Germinal center (tissue), 1 donor: ENCODE results near the gene FES.

Source experiments
- DNase-seq: peaks from one replicate; pipeline ENCODE4 v3.0.0; 2012; ENCODE audit warnings: mixed read lengths, low spot score

Gene FES

GRCh38 chr15:90876046-90876445, 8.3 kb upstream of the FES start:
- no peak for DNase-seq

DNA sequence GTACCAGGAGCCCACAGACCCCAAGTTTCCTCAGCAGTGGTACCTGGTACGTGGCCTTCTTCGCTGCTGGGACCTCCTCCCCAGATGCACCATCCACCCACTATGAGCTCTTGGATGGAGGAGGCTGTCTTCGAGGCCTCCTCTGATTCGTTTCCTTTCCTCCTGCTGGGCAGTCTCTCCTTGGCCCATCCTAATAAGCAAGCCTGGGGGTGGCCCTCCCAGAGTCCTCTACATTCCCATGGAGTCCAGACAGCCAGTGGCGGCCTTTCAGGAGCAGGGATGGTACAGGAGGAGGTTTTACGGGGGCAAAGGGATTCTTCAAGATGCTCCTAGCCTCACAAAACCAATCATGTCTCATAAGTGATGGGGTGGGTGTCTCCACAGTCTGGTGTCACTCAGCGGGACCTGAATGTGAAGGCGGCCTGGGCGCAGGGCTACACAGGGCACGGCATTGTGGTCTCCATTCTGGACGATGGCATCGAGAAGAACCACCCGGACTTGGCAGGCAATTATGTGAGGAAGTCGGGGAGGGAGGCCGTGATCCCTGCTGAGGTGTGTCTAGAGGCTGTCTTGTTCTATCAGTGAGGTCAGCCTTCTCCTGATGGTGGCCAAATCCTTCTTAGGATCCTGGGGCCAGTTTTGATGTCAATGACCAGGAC, 7.7 kb upstream of the FES start:
- DNase-seq: no peak

DNA sequence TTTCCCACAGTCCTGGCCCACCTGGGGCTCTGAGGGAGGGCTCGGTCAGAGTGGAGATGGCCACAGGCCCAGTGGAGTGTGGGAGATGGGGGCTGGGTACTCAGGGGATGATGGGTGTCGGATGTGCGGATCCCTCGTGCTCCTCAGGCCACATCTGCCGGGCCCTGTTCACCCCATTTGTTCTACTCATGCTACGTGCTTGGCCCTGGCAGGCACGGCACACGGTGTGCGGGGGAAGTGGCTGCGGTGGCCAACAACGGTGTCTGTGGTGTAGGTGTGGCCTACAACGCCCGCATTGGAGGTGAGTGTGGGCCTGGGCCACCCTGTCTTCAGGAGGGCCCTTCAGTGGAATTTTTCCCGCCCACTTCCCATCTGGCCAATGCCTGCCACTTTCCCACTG, 7.0 kb upstream of the FES start:
- DNase-seq: no peak

DNA sequence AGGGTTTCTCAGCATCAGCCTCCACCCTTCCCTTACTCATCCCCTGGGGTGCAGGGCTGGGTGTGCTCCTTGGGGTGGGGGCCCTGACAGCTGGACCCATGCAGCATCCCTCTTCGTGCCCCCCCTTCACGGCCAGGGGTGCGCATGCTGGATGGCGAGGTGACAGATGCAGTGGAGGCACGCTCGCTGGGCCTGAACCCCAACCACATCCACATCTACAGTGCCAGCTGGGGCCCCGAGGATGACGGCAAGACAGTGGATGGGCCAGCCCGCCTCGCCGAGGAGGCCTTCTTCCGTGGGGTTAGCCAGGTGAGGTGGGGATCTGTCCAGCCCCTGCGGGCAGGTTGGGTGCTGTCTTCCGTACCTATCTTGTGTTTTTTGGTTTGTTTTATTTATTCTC, 6.3 kb upstream of the FES start:
- DNase-seq: no peak

DNA sequence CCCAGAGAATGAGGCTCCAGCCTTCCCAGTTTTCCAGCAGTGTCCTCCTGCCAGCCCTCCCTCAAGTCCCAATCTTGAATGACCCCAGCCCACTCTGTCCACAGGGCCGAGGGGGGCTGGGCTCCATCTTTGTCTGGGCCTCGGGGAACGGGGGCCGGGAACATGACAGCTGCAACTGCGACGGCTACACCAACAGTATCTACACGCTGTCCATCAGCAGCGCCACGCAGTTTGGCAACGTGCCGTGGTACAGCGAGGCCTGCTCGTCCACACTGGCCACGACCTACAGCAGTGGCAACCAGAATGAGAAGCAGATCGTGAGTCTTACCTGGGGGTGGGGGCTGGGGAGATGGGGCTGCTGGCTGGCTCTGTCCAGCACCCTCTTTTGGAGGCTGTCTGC, 5.6 kb upstream of the FES start:
- DNase-seq: no peak

GRCh38 chr15:90879730-90880366, 4.5 kb upstream of the FES start:
- no peak for DNase-seq

DNA sequence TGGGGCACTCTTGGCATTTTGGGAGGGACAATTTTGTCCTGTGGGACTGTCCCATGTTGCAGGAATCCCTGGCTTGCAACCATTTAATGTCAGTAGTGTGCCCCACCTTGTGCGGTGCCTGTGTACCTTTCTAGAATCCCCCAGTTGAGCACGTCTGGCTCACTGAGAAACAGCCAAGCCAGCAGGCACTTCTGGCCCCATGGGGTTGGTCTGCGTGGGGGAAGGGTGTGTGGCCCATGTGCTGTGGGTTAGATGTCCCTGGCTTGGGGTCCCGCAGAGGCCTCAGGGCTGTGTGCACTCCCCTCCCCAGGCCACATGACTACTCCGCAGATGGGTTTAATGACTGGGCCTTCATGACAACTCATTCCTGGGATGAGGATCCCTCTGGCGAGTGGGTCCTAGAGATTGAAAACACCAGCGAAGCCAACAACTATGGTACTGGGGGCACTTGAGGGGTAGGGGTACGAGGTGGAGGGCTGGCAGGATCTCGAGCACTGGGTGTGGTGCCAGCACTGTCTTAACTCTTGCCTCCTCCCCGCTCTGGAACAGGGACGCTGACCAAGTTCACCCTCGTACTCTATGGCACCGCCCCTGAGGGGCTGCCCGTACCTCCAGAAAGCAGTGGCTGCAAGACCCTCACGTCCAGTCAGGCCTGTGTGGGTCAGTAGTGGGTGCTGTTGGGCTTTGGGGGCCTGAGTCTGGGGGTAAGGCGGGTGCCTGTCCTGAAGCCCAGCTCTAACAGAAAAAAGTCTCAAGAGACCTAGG, 3.7 kb upstream of the FES start:
- DNase-seq: no peak

DNA sequence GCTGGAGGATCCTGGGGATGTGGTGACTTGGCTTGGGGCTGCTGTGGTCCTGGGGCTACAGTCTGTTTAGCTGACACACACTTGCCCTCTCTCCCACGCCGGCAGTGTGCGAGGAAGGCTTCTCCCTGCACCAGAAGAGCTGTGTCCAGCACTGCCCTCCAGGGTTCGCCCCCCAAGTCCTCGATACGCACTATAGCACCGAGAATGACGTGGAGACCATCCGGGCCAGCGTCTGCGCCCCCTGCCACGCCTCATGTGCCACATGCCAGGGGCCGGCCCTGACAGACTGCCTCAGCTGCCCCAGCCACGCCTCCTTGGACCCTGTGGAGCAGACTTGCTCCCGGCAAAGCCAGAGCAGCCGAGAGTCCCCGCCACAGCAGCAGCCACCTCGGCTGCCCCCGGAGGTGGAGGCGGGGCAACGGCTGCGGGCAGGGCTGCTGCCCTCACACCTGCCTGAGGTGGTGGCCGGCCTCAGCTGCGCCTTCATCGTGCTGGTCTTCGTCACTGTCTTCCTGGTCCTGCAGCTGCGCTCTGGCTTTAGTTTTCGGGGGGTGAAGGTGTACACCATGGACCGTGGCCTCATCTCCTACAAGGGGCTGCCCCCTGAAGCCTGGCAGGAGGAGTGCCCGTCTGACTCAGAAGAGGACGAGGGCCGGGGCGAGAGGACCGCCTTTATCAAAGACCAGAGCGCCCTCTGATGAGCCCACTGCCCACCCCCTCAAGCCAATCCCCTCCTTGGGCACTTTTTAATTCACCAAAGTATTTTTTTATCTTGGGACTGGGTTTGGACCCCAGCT, 2.9 kb upstream of the FES start:
- DNase-seq: no peak

DNA sequence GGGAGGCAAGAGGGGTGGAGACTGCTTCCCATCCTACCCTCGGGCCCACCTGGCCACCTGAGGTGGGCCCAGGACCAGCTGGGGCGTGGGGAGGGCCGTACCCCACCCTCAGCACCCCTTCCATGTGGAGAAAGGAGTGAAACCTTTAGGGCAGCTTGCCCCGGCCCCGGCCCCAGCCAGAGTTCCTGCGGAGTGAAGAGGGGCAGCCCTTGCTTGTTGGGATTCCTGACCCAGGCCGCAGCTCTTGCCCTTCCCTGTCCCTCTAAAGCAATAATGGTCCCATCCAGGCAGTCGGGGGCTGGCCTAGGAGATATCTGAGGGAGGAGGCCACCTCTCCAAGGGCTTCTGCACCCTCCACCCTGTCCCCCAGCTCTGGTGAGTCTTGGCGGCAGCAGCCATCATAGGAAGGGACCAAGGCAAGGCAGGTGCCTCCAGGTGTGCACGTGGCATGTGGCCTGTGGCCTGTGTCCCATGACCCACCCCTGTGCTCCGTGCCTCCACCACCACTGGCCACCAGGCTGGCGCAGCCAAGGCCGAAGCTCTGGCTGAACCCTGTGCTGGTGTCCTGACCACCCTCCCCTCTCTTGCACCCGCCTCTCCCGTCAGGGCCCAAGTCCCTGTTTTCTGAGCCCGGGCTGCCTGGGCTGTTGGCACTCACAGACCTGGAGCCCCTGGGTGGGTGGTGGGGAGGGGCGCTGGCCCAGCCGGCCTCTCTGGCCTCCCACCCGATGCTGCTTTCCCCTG, 2.2 kb upstream of the FES start:
- DNase-seq: no peak

GRCh38 chr15:90882781-90883525, 1.4 kb upstream of the FES start:
- DNase-seq: no peak

GRCh38 chr15:90883526-90883975, 753 bp upstream of the FES start:
- DNase-seq: no peak

DNA sequence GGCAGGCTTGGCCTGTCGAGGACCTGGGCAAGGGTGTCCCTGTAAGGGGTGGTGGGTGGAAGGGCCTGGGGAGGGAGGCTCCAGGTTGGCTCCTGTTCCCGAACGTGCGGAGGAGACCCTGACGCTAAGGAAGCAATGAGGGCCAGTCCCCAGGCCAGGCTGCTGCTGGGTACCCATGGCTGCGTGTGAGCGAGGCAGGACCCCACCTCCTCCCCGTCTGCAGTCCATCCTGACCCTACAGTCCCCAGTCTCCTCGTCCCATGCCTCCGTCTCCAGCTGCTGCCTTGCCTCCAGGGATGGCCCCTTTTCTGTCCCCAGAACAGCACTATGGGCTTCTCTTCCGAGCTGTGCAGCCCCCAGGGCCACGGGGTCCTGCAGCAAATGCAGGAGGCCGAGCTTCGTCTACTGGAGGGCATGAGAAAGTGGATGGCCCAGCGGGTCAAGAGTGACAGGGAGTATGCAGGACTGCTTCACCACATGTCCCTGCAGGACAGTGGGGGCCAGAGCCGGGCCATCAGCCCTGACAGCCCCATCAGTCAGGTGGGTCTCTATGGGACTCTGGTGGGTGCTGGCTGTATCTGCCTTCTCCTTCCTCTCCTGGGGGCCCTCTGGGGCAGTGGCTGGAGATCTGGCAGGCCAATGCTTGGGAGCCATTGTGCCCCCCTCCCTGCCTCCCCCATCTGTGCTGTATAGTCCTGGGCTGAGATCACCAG, 571 bp downstream of the FES start:
- DNase-seq: no peak

DNA sequence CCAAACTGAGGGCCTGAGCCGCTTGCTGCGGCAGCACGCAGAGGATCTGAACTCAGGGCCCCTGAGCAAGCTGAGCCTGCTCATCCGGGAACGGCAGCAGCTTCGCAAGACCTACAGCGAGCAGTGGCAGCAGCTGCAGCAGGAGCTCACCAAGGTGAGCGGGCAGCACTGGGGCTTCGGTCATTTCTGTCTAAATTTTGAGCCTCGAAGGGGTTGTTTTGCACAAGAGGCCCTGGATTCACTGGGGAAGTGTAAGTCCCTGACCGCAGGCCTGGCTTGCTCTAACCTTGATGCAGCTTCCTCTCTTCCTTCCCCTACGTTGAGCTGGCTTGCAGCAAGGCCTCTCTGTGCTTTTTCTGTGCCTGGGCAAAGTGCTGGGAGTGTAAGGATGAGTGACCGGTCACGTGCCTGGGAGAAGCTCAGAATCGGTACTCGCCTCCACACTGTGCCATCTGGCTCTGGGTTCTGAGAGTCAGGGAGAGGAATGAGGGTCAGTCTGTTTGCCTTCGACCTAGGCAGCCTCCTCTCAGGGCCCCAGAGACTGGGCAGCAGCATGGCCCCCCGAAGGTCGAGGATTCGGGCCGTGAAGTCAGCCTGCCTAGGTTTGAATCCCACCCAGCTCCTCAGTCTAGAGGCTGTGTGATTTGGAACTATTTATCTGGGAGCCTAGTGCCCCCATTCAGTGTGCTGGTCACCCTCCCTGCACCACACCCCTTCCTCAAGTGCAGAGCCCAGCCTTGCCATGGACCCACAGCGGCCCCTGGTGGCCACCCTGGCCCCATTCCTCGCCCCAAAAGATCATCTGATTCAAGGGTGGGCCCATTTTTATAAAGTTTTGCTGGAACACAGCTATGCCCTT, 1.4 kb downstream of the FES start:
- peak; percentile 58 for DNase-seq

GRCh38 chr15:90886291-90886614, 1.9 kb downstream of the FES start:
- DNase-seq: no peak

GRCh38 chr15:90887037-90887481, 2.8 kb downstream of the FES start:
- DNase-seq: no peak

- no peak for DNase-seq
Observed at GRCh38 chr15:90889313-90889730, 5.0 kb downstream of the FES start.

DNA sequence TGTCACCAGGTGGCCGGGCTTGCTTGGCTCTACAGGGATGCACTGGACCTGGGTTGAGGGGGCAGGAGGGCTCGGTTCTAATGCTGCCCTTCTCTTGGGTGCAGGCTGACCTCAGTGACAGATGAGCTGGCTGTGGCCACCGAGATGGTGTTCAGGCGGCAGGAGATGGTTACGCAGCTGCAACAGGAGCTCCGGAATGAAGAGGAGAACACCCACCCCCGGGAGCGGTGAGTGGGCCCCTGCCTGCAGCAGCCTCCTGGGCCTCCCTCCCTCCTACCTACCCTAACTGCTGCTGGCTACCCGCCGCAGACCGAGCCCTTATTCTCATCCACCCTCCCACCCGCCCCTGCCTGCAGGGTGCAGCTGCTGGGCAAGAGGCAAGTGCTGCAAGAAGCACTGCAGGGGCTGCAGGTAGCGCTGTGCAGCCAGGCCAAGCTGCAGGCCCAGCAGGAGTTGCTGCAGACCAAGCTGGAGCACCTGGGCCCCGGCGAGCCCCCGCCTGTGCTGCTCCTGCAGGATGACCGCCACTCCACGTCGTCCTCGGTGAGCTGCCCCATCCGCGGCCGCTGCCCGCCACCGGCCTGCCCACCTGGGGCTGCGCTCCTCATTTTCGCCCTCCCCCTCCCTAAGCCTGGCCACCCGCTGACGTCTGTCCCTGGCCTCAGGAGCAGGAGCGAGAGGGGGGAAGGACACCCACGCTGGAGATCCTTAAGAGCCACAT, 5.6 kb downstream of the FES start:
- DNase-seq: no peak

DNA sequence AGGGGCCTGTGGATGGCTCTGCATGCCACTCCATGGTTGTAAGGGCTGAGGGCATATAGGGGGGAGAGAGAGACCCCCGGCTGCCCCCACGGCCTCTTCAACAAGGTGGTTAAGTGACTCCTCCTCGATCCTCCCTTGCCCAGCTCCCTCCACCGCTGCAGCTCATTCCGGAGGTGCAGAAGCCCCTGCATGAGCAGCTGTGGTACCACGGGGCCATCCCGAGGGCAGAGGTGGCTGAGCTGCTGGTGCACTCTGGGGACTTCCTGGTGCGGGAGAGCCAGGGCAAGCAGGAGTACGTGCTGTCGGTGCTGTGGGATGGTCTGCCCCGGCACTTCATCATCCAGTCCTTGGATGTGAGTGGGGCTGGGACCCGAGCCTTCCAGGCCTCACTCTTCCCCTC, 6.5 kb downstream of the FES start:
- no peak for DNase-seq
